H1 (cell line): Measurements from ENCODE around the gene HABP2. TPM values are rescaled to one million over a fixed set of nuclear protein-coding genes. Genes with fewer than 3 reads are reported as not detected.

ENCODE experiments used
- CTCF ChIA-PET: fragments of 300-600 bp; sonication (Branson Sonifier 250); formaldehyde crosslinking; loops from one replicate; lab custom pipeline; 2021; ENCODE audit not compliant: partially characterized antibody; lab: Charles Lee
- POLR2A ChIA-PET: fragments of 300-600 bp; sonication (Branson Sonifier 250); formaldehyde crosslinking; loops from one replicate; lab custom pipeline; 2021; ENCODE audit warnings: inconsistent platforms; ENCODE audit not compliant: partially characterized antibody; lab: Charles Lee
- DNase-seq, 2 experiments: peaks; one replicate each; pipeline versions ENCODE4 v3.0.0 to v3.0.0-alpha.2; 2010 to 2022; ENCODE audit warnings: low spot score in 2 of 2, low read depth in 1 of 2, mixed read lengths in 1 of 2
- FAIRE-seq: peaks from 2 replicates; lab custom pipeline; 2011; peaks lifted over from hg19 to GRCh38; lab: Jason Lieb, UNC
- H2AFZ ChIP-seq: 2 replicates; pipeline ENCODE4 v1.8.1; 2012; ENCODE audit warnings: low read length, inconsistent platforms
- H2AK5ac ChIP-seq: 2 replicates; pipeline ENCODE4 v1.6.1; 2013; ENCODE audit warnings: low read depth, low read length
- H2BK120ac ChIP-seq: replicated peaks from 2 replicates; pipeline ENCODE3; 2013; ENCODE audit warnings: low read depth, low read length, inconsistent platforms
- H2BK12ac ChIP-seq: 2 replicates; pipeline ENCODE4 v1.6.1; 2013; ENCODE audit warnings: low read depth, low read length
- H2BK15ac ChIP-seq: 2 replicates; pipeline ENCODE4 v1.6.1; 2013; ENCODE audit warnings: low read length
- H2BK20ac ChIP-seq: 2 replicates; pipeline ENCODE4 v1.6.1; 2013; ENCODE audit warnings: low read length
- H2BK5ac ChIP-seq: 2 replicates; pipeline ENCODE4 v1.6.1; 2013; ENCODE audit warnings: low read depth, low read length
- H3K14ac ChIP-seq: 2 replicates; pipeline ENCODE4 v1.6.1; 2013; ENCODE audit warnings: inconsistent platforms; ENCODE audit not compliant: insufficient read length
- H3K18ac ChIP-seq: 2 replicates; pipeline ENCODE4 v1.6.1; 2013; ENCODE audit warnings: low read length; ENCODE audit errors: extremely low read depth
- H3K23ac ChIP-seq: 2 replicates; pipeline ENCODE4 v1.6.1; 2013; ENCODE audit warnings: inconsistent platforms; ENCODE audit not compliant: insufficient read length
- H3K23me2 ChIP-seq: 2 replicates; pipeline ENCODE4 v1.6.1; 2013; ENCODE audit warnings: low read depth, low read length
- H3K27ac ChIP-seq: 2 replicates; pipeline ENCODE4 v1.6.1; 2011; ENCODE audit warnings: low read depth, low read length, inconsistent platforms
- H3K27me3 ChIP-seq, 4 experiments: replicated peaks in 1 of 4; 1 replicate in 1 of 4; 2 replicates in 3 of 4; pipeline versions ENCODE4 v1.6.1 to v1.8.1; 2011 to 2013; ENCODE audit warnings: low read length in 3 of 4, mild to moderate bottlenecking in 3 of 4, inconsistent platforms in 2 of 4, mixed read lengths in 2 of 4, moderate library complexity in 1 of 4; ENCODE audit not compliant: control insufficient read depth in 3 of 4, insufficient read depth in 3 of 4; ENCODE audit errors: extremely low read depth in 1 of 4
- H3K36me3 ChIP-seq, 4 experiments: 2 replicates each; pipeline versions ENCODE4 v1.6.1 to v1.8.1; 2011 to 2013; ENCODE audit warnings: mild to moderate bottlenecking in 4 of 4, low read length in 3 of 4, moderate library complexity in 2 of 4, control low read depth in 1 of 4, inconsistent platforms in 1 of 4; ENCODE audit not compliant: insufficient read depth in 4 of 4, control insufficient read depth in 2 of 4
- H3K4ac ChIP-seq: replicated peaks from 2 replicates; pipeline ENCODE3; 2013; ENCODE audit warnings: low read length, low read depth, mixed read lengths, inconsistent platforms; ENCODE audit not compliant: insufficient read length
- H3K4me1 ChIP-seq, 4 experiments: replicated peaks in 1 of 4; 1 replicate in 1 of 4; 2 replicates in 3 of 4; pipeline versions ENCODE4 v1.6.1 to v1.8.1; 2011 to 2013; ENCODE audit warnings: low read length in 3 of 4, inconsistent platforms in 2 of 4, mixed read lengths in 1 of 4; ENCODE audit not compliant: insufficient read depth in 4 of 4, control insufficient read depth in 3 of 4
- H3K4me2 ChIP-seq, 2 experiments: 2 replicates each; pipeline versions ENCODE4 v1.6.1 to v1.8.1; 2011 to 2013; ENCODE audit warnings: low read depth in 2 of 2, low read length in 2 of 2, control low read depth in 1 of 2, inconsistent platforms in 1 of 2, mild to moderate bottlenecking in 1 of 2; ENCODE audit not compliant: insufficient read depth in 1 of 2
- H3K4me3 ChIP-seq, 4 experiments: fragments of 200-600, 300-600 bp in 1 of 4; sonication (generic), shearing (Covaris generic), sonication (Bioruptor Twin) in 1 of 4; 2 replicates each; pipeline versions ENCODE4 v1.5.1 to v1.8.1; 2011 to 2016; ENCODE audit warnings: low read length in 4 of 4, low read depth in 3 of 4, control low read depth in 2 of 4, inconsistent platforms in 2 of 4, mild to moderate bottlenecking in 2 of 4, mixed read lengths in 1 of 4, moderate library complexity in 1 of 4; ENCODE audit not compliant: insufficient read depth in 2 of 4; ENCODE audit errors: extremely low read depth in 1 of 4
- H3K56ac ChIP-seq: replicated peaks from 2 replicates; pipeline ENCODE3; 2013; ENCODE audit warnings: low read depth, mild to moderate bottlenecking, mixed read lengths, low read length, inconsistent platforms; ENCODE audit not compliant: insufficient read length
- H3K79me1 ChIP-seq: 2 replicates; pipeline ENCODE4 v1.6.1; 2013; ENCODE audit warnings: low read depth, low read length, control low read depth
- H3K79me2 ChIP-seq, 2 experiments: 2 replicates each; pipeline versions ENCODE4 v1.6.1 to v1.8.1; 2012 to 2013; ENCODE audit warnings: low read length in 2 of 2, mild to moderate bottlenecking in 2 of 2, inconsistent platforms in 1 of 2; ENCODE audit not compliant: insufficient read depth in 2 of 2, control insufficient read depth in 1 of 2
- H3K9ac ChIP-seq, 4 experiments: replicated peaks in 1 of 4; 1 replicate in 1 of 4; 2 replicates in 3 of 4; pipeline versions ENCODE4 v1.6.1 to v1.8.1; 2011 to 2013; ENCODE audit warnings: low read depth in 3 of 4, low read length in 3 of 4, control low read depth in 2 of 4, mild to moderate bottlenecking in 2 of 4, moderate library complexity in 2 of 4, inconsistent platforms in 1 of 4; ENCODE audit errors: extremely low read depth in 1 of 4
- H3K9me3 ChIP-seq, 2 experiments: 2 replicates each; pipeline versions ENCODE4 v1.6.1 to v1.8.1; 2012 to 2013; ENCODE audit warnings: mild to moderate bottlenecking in 2 of 2, moderate library complexity in 2 of 2, control low read depth in 1 of 2, inconsistent platforms in 1 of 2, low read depth in 1 of 2, low read length in 1 of 2, mixed read lengths in 1 of 2; ENCODE audit not compliant: insufficient read depth in 2 of 2
- H4K20me1 ChIP-seq, 2 experiments: replicated peaks in 1 of 2; 2 replicates each; pipeline versions ENCODE3 to v1.8.1; 2011 to 2013; ENCODE audit warnings: inconsistent platforms in 2 of 2, low read length in 2 of 2, mild to moderate bottlenecking in 1 of 2; ENCODE audit not compliant: insufficient read depth in 2 of 2, control insufficient read depth in 1 of 2
- H4K5ac ChIP-seq: 2 replicates; pipeline ENCODE4 v1.6.1; 2013; ENCODE audit warnings: low read length, low read depth, mixed read lengths, inconsistent platforms; ENCODE audit not compliant: insufficient read length
- H4K8ac ChIP-seq: 2 replicates; pipeline ENCODE4 v1.8.0; 2013; ENCODE audit warnings: mild to moderate bottlenecking, moderate library complexity, low read length, inconsistent platforms; ENCODE audit not compliant: insufficient read depth; ENCODE audit errors: extremely low read depth
- H4K91ac ChIP-seq: replicated peaks from 2 replicates; pipeline ENCODE3; 2013; ENCODE audit warnings: low read length, mixed read lengths, inconsistent platforms; ENCODE audit not compliant: insufficient read length
- SRF ChIP-seq: IDR thresholded peaks from 2 replicates; pipeline ENCODE4 v1.6.1; 2011; ENCODE audit warnings: mild to moderate bottlenecking, low read depth, low read length, moderate library complexity
- WGBS, 2 experiments: shearing (Covaris generic) in 1 of 2; methylation state at CpG; one replicate each; pipeline versions ENCODE4 v1.1.6 to v1.1.7; 2013 to 2015; ENCODE audit warnings: low lambda C conversion rate in 2 of 2, mixed read lengths in 2 of 2, inconsistent platforms in 1 of 2, low coverage in 1 of 2, missing lambda C conversion rate in 1 of 2; ENCODE audit not compliant: insufficient replicate concordance in 2 of 2, insufficient coverage in 1 of 2, insufficient read length in 1 of 2; ENCODE audit errors: extremely low coverage in 1 of 2, missing lambda C conversion rate in 1 of 2; 5-methylcytosine and 5-hydroxymethylcytosine counted together
- polyA plus RNA-seq, 7 experiments: library from polyadenylated mRNA; depleted of rRNA in 3 of 7; stranded (reverse) in 5 of 7; unstranded in 2 of 7; fragments of >200 nt in 5 of 7; fragments of 200-250 nt in 2 of 7; gene quantifications; 1 replicate in 5 of 7; 2 replicates in 1 of 7; 4 replicates in 1 of 7; pipeline versions ENCODE4 v1.2.1 to v1.2.3, GENCODE V29; 2011 to 2013; ENCODE audit warnings: missing spikeins in 2 of 7, mixed read lengths in 2 of 7
- total RNA-seq: library from RNA; stranded (reverse); fragmentation: NEBNext Ultra II Directional; extraction: Animal tissue kit (Norgen Biotek cat#: 25700); gene quantifications from 2 replicates; pipeline ENCODE4 v1.2.1, GENCODE V29; 2021

Gene HABP2
- total and polyA plus RNA-seq, 2 of the 8 experiments (the other 6 are each of a cell fraction or from before 2014, with no cell fraction given), result not detected

DNA sequence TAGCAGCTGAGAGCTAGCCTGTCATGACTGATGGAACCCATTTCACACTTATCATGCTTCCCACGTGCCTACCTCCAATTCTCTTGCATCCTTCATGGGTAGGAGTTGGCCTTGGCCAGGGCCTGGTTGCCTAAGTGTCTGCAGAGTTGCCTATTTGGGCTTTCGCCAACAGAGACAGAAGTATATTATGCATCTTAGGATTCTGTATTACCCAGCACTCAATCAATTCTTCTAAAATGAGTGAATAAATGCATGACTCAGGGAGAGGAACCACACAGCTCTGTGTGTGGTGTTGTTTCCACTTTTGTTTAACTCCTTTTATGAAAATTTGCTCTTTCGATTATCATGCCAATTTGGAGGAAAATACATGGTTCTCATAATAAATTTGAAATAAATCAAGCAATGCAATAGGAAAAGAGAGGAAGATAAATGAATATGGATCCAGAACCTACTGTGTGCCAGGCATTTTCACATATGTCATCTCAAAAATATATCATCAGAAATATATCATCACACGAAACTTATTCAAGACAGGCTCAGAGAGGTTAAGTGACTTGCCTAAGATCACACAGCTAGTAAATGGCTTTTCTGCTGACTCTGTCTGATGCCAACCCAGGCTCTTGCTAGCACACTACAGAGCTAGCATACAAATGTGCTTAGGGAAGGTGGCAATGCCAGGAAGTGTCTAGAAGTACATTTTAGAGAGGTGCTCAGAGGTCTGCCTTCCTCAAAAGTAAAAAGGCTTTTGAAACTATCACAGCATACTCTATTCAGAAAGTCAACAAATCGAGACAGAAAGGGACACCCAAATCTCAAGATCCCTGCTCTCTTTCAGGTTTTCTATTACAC lies 9.5 kb upstream of the HABP2 start:
- 78% methylated on average over 5 of the region's 5 CpGs; no CpG with 5 or more reads in 1 of the 2 experiments for WGBS, 2 experiments
- ChIA-PET CTCF (interaction anchor here (1.4 to 3.2 kb wide), 5 partner anchors 15 to 73 kb away, joined by 3 to 14 read pairs (median 8); no protein-coding TSS in a partner anchor), POLR2A (no interaction called here)
- Histone ChIP-seq H3K23ac (no peak overlapping the region), H3K27me3 (peaks cover 0 to 6% (median 4%) of the 10 kb centered on the region in 4 experiments; a peak in 4 of 7 replicates), H3K27ac (no peak overlapping the region), H3K14ac (no peak overlapping the region), H3K9ac (no peak overlapping the region; a peak in 1 of 7 replicates), H3K4me3 (no peak overlapping the region), H4K8ac (no peak overlapping the region), H4K20me1 (peaks cover 0 to 3% of the 10 kb centered on the region in 2 experiments), H3K4ac (no peak overlapping the region), H3K4me1 (no peaks in the 10 kb centered on the region), H3K79me1 (no peaks in the 10 kb centered on the region), H2BK12ac (no peak overlapping the region), H4K91ac (no peak overlapping the region), H2BK15ac (no peak overlapping the region), H2AK5ac (no peak overlapping the region), H3K79me2 (no peaks in the 10 kb centered on the region), H4K5ac (no peak overlapping the region), H3K4me2 (no peak overlapping the region), H3K18ac (no peak overlapping the region), H3K9me3 (no peaks in the 10 kb centered on the region), H3K36me3 (no peaks in the 10 kb centered on the region), H3K56ac (no peak overlapping the region), H2BK20ac (no peak overlapping the region), H2BK5ac (no peak overlapping the region), H2BK120ac (no peak overlapping the region), H3K23me2 (no peaks in the 10 kb centered on the region), H2AFZ (no peak overlapping the region)
- DNase-seq (no peak), FAIRE-seq (no peak)
- no peak for TF ChIP-seq SRF
